H54 (cell line): ENCODE measurements around the gene SMARCA4.
"Not testable (repeated sequence)": the region's sequence is repeated elsewhere in the genome, so short reads cannot be mapped to it uniquely, and the experiment has no call there.

Experiments
- DNase-seq: peaks from one replicate; pipeline ENCODE4 v3.0.0; 2011; ENCODE audit warnings: low spot score, mixed read lengths; ENCODE audit not compliant: insufficient read length
- FAIRE-seq: peaks from 3 replicates; lab custom pipeline; 2011; peaks lifted over from hg19 to GRCh38; lab: Jason Lieb, UNC
- POLR2A ChIP-seq: IDR thresholded peaks from 2 replicates; pipeline ENCODE4 v1.6.1; 2011; ENCODE audit warnings: low read depth, mild to moderate bottlenecking, low read length

SMARCA4 gene

DNA sequence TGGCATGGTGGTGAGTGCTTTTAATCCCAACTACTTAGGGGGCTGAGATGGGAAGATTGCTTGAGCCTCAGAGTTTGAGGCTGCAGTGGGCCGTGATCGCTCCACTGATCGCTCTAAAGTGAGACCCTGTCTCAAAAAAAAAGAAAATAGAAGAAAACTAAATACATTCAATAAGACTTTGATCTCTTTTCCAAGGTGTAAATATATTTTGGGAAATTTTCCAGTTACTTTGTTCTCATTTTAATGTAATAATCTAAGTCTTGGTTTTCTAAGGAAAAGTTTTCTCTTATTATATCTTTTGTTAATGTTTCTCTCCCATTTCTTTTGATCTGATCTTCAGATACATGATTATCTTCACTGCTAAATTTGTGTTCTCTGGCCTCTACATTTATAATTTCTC, 138.0 kb downstream of the SMARCA4 start:
- TF ChIP-seq POLR2A: no peak
- FAIRE-seq: no peak

DNA sequence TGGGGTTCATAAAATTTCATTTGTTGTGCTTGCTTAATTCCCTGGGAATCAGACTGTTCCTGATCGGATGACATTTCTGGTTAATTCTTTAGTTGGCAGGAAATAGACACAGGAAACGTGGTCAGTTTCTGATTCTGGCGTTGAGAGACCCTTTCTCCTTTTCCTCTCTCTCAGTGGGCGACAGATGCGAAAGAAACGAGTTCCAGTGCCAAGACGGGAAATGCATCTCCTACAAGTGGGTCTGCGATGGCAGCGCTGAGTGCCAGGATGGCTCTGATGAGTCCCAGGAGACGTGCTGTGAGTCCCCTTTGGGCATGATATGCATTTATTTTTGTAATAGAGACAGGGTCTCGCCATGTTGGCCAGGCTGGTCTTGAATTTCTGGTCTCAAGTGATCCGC, 139.2 kb downstream of the SMARCA4 start:
- DNase-seq: no peak
- no peak for TF ChIP-seq POLR2A
- FAIRE-seq: no peak

More for the DNA sequence above, 138.0 kb downstream of the SMARCA4 start:
- DNase-seq: no peak

DNA sequence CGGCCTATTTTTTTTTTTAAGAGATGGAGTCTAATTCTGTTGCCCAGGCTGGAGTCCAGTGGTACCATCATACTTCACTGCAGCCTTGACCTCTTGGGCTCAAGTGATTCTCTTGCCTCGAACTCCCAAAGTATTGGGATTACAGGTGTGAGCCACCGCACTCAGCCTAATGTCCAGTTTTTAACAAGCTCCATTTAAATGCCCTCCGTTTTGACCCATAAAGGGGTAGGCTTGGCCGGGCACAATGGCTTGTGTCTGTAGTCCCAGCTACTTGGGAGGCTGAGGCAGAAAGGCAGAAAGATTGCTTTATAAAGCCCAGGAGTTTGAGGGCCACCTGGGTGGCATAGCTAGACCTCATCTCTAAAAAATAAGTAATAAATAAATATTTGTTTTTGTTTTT, 140.2 kb downstream of the SMARCA4 start:
- DNase-seq (no peak), FAIRE-seq (no peak)
- no peak for TF ChIP-seq POLR2A

DNA sequence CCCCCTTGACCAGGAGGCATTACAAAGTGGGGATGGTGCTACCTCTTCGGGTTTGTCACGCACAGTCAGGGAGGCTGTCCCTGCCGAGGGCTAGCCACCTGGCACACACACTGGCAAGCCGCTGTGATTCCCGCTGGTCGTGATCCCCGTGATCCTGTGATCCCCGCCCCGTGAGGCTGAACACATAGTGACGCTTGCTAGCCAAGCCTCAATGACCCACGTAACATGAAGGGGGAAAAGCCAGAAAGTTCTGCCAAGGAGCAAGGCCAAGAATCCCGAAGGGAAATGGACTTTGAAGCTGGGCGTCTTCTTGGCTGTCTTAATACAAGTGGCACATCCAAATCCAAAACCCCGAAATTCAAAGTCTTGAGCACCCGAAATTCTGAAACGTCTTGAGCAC, 142.1 kb downstream of the SMARCA4 start:
- no peak for TF ChIP-seq POLR2A
- FAIRE-seq (no peak), DNase-seq (no peak)

DNA sequence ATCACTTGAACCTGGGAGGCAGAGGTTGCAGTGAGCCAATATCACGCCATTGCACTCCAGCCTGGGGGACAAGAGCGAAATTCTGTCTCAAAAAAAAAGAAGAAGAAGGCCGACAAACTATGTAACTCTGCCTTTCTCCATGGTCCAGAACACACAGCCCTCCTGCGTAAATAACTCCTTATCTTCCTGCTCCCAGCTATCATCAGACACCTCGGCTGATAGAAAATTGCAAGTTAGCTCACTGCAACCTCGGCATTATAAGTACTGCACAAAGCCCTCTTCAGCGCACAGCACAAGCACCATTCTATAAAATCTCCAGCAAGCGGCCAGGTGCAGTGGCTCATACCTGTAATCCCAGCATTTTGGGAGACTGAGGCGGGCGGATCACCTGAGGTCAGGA, 142.8 kb downstream of the SMARCA4 start:
- not testable (repeated sequence) for DNase-seq, FAIRE-seq

DNA sequence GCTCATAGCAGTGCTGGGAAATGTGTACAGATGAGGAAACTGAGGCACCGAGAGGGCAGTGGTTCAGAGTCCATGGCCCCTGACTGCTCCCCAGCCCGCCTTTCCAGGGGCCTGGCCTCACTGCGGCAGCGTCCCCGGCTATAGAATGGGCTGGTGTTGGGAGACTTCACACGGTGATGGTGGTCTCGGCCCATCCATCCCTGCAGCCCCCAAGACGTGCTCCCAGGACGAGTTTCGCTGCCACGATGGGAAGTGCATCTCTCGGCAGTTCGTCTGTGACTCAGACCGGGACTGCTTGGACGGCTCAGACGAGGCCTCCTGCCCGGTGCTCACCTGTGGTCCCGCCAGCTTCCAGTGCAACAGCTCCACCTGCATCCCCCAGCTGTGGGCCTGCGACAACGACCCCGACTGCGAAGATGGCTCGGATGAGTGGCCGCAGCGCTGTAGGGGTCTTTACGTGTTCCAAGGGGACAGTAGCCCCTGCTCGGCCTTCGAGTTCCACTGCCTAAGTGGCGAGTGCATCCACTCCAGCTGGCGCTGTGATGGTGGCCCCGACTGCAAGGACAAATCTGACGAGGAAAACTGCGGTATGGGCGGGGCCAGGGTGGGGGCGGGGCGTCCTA, 144.3 kb downstream of the SMARCA4 start:
- no peak for TF ChIP-seq POLR2A
- DNase-seq: no peak
- FAIRE-seq: no peak

- no peak for FAIRE-seq
- no peak for DNase-seq
- no peak for TF ChIP-seq POLR2A
Measured at GRCh38 chr19:11106477-11106876, 145.6 kb downstream of the SMARCA4 start.

DNA sequence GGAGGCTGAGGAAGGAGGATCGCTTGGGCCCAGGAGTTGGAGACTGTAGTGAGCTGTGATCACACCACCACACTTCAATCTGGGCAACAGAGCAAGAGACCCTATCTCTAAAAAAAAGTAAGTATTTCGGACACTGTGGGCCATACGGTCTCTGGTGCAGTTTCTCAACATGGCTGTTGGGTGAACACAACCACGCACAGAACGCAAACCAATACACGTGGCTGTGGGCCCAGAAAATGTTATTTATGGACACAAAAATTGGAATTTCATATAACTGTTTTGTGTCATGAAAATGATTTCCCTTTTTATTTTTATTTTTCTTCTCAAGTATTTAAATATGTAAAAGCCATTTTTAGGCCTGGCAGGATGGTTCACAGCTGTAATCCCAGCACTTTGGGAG, 147.9 kb downstream of the SMARCA4 start:
- FAIRE-seq: no peak
- no peak for DNase-seq
- TF ChIP-seq POLR2A: no peak

GRCh38 chr19:11111117-11111770, 150.4 kb downstream of the SMARCA4 start:
- DNase-seq: no peak
- FAIRE-seq: no peak

DNA sequence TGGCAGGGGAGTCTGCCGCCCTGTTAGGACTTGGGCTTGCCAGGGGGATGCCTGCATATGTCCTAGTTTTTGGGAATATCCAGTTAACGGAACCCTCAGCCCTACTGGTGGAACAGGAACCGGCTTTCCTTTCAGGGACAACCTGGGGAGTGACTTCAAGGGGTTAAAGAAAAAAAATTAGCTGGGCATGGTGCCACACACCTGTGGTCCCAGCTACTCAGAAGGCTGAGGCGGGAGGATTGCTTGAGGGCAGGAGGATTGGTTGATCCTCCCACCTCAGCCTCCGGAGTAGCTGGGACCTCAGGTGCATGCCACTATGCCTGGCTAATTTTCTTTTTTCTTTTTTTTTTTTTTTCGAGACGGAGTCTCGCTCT, 150.9 kb downstream of the SMARCA4 start:
- no peak for DNase-seq
- no peak for TF ChIP-seq POLR2A
- FAIRE-seq: no peak

More at GRCh38 chr19:11111117-11111770, 150.4 kb downstream of the SMARCA4 start:
- TF ChIP-seq POLR2A: no peak
